HepG2 (cell line): ENCODE measurements around the gene ZFYVE21. TPM values are rescaled to one million over a fixed set of nuclear protein-coding genes. Genes with fewer than 3 reads are reported as not detected.

Experiments used
- ATAC-seq: fragments of 200-7000 bp; cut with Tn5 transposase; 3 replicates; pipeline ENCODE4 v1.9.1; 2020; ENCODE audit warnings: mild to moderate bottlenecking, moderate library complexity
- BruUV-seq: library from RNA; stranded (reverse); fragments of 400-500 nt; replicated peaks from 2 replicates; lab custom pipeline; 2021; lab: Mats Ljungman, UMichigan
- CTCF ChIA-PET: fragments of 300-600 bp; formaldehyde crosslinking; extraction: SDS; loops from one replicate; lab custom pipeline; 2021; ENCODE audit warnings: low total read pairs, inconsistent platforms, low intra/inter-chr PET ratio; lab: Yijun Ruan, JAX
- POLR2A ChIA-PET: fragments of 350-600 bp; sonication (Branson Sonifier 250); formaldehyde crosslinking; loops from one replicate; lab custom pipeline; 2020; ENCODE audit warnings: antibody characterized with exemption, inconsistent platforms; lab: Yijun Ruan, JAX
- DNase-seq: peaks from one replicate; pipeline ENCODE4 v3.0.0-alpha.2; 2015; ENCODE audit warnings: low spot score
- FAIRE-seq: peaks from 3 replicates; lab custom pipeline; 2011; peaks lifted over from hg19 to GRCh38; lab: Jason Lieb, UNC
- H2AFZ ChIP-seq: one replicate; pipeline ENCODE4 v1.6.1; 2011; ENCODE audit warnings: low read length, inconsistent platforms
- H3K27ac ChIP-seq: fragments of 300-600 bp; 3 replicates; pipeline ENCODE4 v1.8.0; 2011; ENCODE audit warnings: mixed run types, mild to moderate bottlenecking, mixed read lengths, low read length, inconsistent platforms; ENCODE audit not compliant: insufficient read depth; ENCODE audit errors: extremely low read length
- H3K27me3 ChIP-seq, 2 experiments: fragments of 200-600 bp in 1 of 2; 2 replicates in 1 of 2; 3 replicates in 1 of 2; pipeline versions ENCODE4 v1.6.0 to v1.8.0; 2011; ENCODE audit warnings: low read length in 2 of 2, mild to moderate bottlenecking in 2 of 2, moderate library complexity in 2 of 2, inconsistent platforms in 1 of 2; ENCODE audit not compliant: insufficient read depth in 2 of 2, control insufficient read depth in 1 of 2
- H3K36me3 ChIP-seq, 2 experiments: fragments of 200-600 bp in 1 of 2; replicated peaks in 1 of 2; 2 replicates in 1 of 2; 3 replicates in 1 of 2; pipeline versions ENCODE4 v1.5.1 to v1.8.0; 2011; ENCODE audit warnings: low read length in 2 of 2, inconsistent platforms in 1 of 2; ENCODE audit not compliant: insufficient read depth in 2 of 2, control insufficient read depth in 1 of 2
- H3K4me1 ChIP-seq: 2 replicates; pipeline ENCODE4 v1.5.1; 2012; ENCODE audit warnings: low read length, inconsistent platforms; ENCODE audit not compliant: insufficient read depth
- H3K4me2 ChIP-seq: 2 replicates; pipeline ENCODE4 v1.6.0; 2011; ENCODE audit warnings: low read depth, low read length, inconsistent platforms
- H3K4me3 ChIP-seq, 3 experiments: fragments of 200-600 bp in 1 of 3; sonication (generic), shearing (Covaris generic) in 1 of 3; replicated peaks in 1 of 3; 2 replicates each; pipeline ENCODE4 v1.5.1; 2011 to 2016; ENCODE audit warnings: low read length in 3 of 3, inconsistent platforms in 2 of 3, low read depth in 2 of 3, mild to moderate bottlenecking in 2 of 3, control low read depth in 1 of 3, mixed read lengths in 1 of 3; ENCODE audit not compliant: insufficient read depth in 1 of 3
- H3K79me2 ChIP-seq: one replicate; pipeline ENCODE4 v1.6.1; 2011; ENCODE audit warnings: low read length, inconsistent platforms; ENCODE audit not compliant: insufficient read depth
- H3K9ac ChIP-seq: 2 replicates; pipeline ENCODE4 v1.6.0; 2011; ENCODE audit warnings: mild to moderate bottlenecking, low read depth, low read length, inconsistent platforms; ENCODE audit not compliant: insufficient read depth
- H3K9me3 ChIP-seq: 2 replicates; pipeline ENCODE4 v1.5.1; 2012; ENCODE audit warnings: mild to moderate bottlenecking, low read length
- H4K20me1 ChIP-seq: 2 replicates; pipeline ENCODE4 v1.6.0; 2011; ENCODE audit warnings: inconsistent platforms, mild to moderate bottlenecking, low read length, moderate library complexity; ENCODE audit not compliant: insufficient read depth
- AGO2 ChIP-seq: fragments of 200-400 bp; formaldehyde crosslinking; optimal IDR thresholded peaks from 2 replicates; pipeline ENCODE3; 2017; ENCODE audit warnings: mild to moderate bottlenecking, low read depth, low read length, moderate library complexity
- FOXA3 ChIP-seq: IDR thresholded peaks from 2 replicates; pipeline ENCODE4 v1.6.1; 2016; ENCODE audit warnings: missing genetic modification reagents, missing compliant biosample characterization
- HDAC1 ChIP-seq: sonication (generic); formaldehyde crosslinking; IDR thresholded peaks from 2 replicates; pipeline ENCODE4 v1.5.1; 2020; ENCODE audit warnings: mild to moderate bottlenecking, missing genetic modification reagents
- ZFP37 ChIP-seq: sonication (generic); formaldehyde crosslinking; IDR thresholded peaks from 2 replicates; pipeline ENCODE4 v1.4.0; 2020; ENCODE audit warnings: missing genetic modification reagents, borderline replicate concordance
- ZFX ChIP-seq: sonication (generic); formaldehyde crosslinking; IDR thresholded peaks from 2 replicates; pipeline ENCODE4 v1.4.0; 2020; ENCODE audit warnings: mild to moderate bottlenecking, low read depth, missing genetic modification reagents, moderate library complexity
- ZNF550 ChIP-seq: sonication (generic); formaldehyde crosslinking; IDR thresholded peaks from 2 replicates; pipeline ENCODE4 v1.4.0; 2020; ENCODE audit warnings: mild to moderate bottlenecking, missing genetic modification reagents, borderline replicate concordance
- WGBS: methylation state at CpG from one replicate; pipeline ENCODE4 v1.1.6; 2017; ENCODE audit warnings: low lambda C conversion rate; 5-methylcytosine and 5-hydroxymethylcytosine counted together
- in situ Hi-C: cut with HindIII; loops from 2 replicates; pipeline ENCODE4 v1.10.0; 2017; ENCODE audit warnings: low pct_unique_long_range_greater_than_20kb; ENCODE audit not compliant: extremely low pct_ligation_motif_present
- intact Hi-C: fragments of 100-400 bp; cut with micrococcal nuclease; formaldehyde crosslinking; loops from one replicate; pipeline ENCODE4 v1.10.0; 2022; ENCODE audit not compliant: unreplicated experiment
- polyA plus RNA-seq, 8 experiments: library from polyadenylated mRNA; depleted of rRNA in 3 of 8; stranded (reverse) in 7 of 8; unstranded in 1 of 8; fragments of >200 nt; fragmentation: Illumina TruSeq in 4 of 8; extraction: Trizol in 4 of 8; gene quantifications; 2 replicates each; pipeline versions ENCODE4 v1.2.1 to v1.2.3, GENCODE V29; 2011 to 2016; ENCODE audit warnings: low read depth in 4 of 8, missing spikeins in 1 of 8, mixed read lengths in 1 of 8; ENCODE audit not compliant: insufficient read depth in 1 of 8
- total RNA-seq, 5 experiments: library from RNA; depleted of rRNA; stranded (reverse); fragments of >200 nt; fragmentation: Illumina TruSeq; extraction: Trizol; gene quantifications; 2 replicates each; pipeline ENCODE4 v1.2.3, GENCODE V29; 2016; ENCODE audit warnings: low read depth in 1 of 5
- TF ChIP-seq, protein P1 (sequence below): sonication (generic); formaldehyde crosslinking; IDR thresholded peaks from 2 replicates; pipeline ENCODE4 v1.4.0; 2020; ENCODE audit warnings: mild to moderate bottlenecking, missing genetic modification reagents
- TF ChIP-seq, protein P2 (sequence below): sonication (generic); formaldehyde crosslinking; IDR thresholded peaks from 2 replicates; pipeline ENCODE4 v1.4.0; 2020; ENCODE audit warnings: mild to moderate bottlenecking, missing genetic modification reagents
- TF ChIP-seq, protein P3 (sequence below): sonication (generic); formaldehyde crosslinking; IDR thresholded peaks from 2 replicates; pipeline ENCODE4 v1.4.0; 2020; ENCODE audit warnings: missing genetic modification reagents

ZFYVE21 gene
- total and polyA plus RNA-seq, 2 of the 13 experiments (the other 11 are each of a cell fraction or from before 2014, with no cell fraction given) = 34.3 to 34.4 TPM

DNA sequence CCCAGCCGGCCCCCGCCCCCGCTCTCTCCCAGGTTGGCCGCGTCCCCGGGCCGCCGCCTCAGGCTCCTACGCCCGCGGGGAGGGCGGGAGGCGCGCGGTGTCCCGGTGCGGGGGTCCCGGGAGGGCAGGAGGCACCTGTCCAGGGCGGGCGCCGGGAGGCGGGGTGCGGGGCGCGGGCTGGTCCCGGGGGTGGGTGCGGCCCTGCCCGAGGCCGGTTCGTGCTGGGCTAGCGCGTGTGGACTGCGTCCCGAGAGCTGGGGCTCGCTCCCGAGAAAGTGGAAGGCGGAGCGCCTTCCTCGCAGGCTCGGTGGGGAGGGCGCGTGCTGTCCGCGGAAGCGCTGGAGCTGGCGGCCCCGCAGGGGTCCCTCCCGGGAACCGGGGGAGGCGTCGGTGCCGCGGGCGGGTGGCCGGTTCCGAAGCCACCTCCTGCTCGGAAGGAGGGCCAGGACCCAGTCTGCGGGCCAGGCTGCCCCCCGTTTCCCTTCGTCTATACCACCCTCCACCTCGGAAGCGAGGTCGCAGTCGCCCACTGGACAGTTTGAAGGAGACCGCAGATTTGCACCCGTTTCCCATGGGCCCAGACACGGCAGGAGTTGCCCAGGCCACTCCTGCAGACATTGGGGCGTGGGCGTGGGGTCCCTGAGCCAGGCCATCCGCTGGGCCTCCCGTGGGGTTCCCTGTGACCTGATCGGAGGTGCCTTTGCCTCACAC is 636 bp downstream of the ZFYVE21 start:
- intact Hi-C loops (no loop called here), in situ Hi-C loops (no loop called here)
- H3K4me3 ChIP-seq = peak overlapping the region; percentile 73 to 94 (median 78)
- H3K9ac ChIP-seq = peak overlapping the region; percentile 81
- H3K9me3 ChIP-seq = no peaks in the 10 kb centered on the region
- 0% methylated on average over 10 of the region's 72 CpGs for WGBS
- 0 out of 5 replicates have a peak, but pooled peaks cover 0 to 4% of the 10 kb centered on the region in 2 experiments for H3K36me3 ChIP-seq
- H3K4me2 ChIP-seq = peak overlapping the region; percentile 75
- H3K27me3 ChIP-seq = no peaks in the 10 kb centered on the region
- no TSS peak for BruUV-seq
- no peak for ATAC-seq
- CTCF ChIA-PET = no interaction called here
- H3K27ac ChIP-seq = peak overlapping the region; percentile 52
- no peak overlapping the region for H2AFZ ChIP-seq
- H3K79me2 ChIP-seq = peaks cover 56% of the 10 kb centered on the region
- POLR2A ChIA-PET = interaction anchor here (0.9 to 1.7 kb wide), 4 partner anchors 18 to 164 kb away, joined by 3 to 7 read pairs (median 4); no protein-coding TSS in a partner anchor
- peaks cover 36% of the 10 kb centered on the region for H3K4me1 ChIP-seq
- FAIRE-seq = no peak
- no peak for DNase-seq
- H4K20me1 ChIP-seq = no peaks in the 10 kb centered on the region; the same call in 1 of the 2 replicates
- TF ChIP-seq ZNF550 (CRISPR knock-in tag) (no peak), HDAC1 (CRISPR knock-in tag) (0 out of 2 replicates have a peak, but pooled peaks have one; percentile 46), ZFP37 (no peak), AGO2 (peak; percentile 46), FOXA3 (CRISPR knock-in tag) (no peak), ZFX (CRISPR knock-in tag) (no peak; the same call in 1 of the 2 replicates)
- TF ChIP-seq, protein P1, sequence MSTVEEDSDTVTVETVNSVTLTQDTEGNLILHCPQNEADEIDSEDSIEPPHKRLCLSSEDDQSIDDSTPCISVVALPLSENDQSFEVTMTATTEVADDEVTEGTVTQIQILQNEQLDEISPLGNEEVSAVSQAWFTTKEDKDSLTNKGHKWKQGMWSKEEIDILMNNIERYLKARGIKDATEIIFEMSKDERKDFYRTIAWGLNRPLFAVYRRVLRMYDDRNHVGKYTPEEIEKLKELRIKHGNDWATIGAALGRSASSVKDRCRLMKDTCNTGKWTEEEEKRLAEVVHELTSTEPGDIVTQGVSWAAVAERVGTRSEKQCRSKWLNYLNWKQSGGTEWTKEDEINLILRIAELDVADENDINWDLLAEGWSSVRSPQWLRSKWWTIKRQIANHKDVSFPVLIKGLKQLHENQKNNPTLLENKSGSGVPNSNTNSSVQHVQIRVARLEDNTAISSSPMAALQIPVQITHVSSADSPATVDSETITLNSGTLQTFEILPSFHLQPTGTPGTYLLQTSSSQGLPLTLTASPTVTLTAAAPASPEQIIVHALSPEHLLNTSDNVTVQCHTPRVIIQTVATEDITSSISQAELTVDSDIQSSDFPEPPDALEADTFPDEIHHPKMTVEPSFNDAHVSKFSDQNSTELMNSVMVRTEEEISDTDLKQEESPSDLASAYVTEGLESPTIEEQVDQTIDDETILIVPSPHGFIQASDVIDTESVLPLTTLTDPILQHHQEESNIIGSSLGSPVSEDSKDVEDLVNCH (CRISPR knock-in tag) = no peak
- TF ChIP-seq, protein P2, sequence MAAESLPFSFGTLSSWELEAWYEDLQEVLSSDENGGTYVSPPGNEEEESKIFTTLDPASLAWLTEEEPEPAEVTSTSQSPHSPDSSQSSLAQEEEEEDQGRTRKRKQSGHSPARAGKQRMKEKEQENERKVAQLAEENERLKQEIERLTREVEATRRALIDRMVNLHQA = no peak
- TF ChIP-seq, protein P3, sequence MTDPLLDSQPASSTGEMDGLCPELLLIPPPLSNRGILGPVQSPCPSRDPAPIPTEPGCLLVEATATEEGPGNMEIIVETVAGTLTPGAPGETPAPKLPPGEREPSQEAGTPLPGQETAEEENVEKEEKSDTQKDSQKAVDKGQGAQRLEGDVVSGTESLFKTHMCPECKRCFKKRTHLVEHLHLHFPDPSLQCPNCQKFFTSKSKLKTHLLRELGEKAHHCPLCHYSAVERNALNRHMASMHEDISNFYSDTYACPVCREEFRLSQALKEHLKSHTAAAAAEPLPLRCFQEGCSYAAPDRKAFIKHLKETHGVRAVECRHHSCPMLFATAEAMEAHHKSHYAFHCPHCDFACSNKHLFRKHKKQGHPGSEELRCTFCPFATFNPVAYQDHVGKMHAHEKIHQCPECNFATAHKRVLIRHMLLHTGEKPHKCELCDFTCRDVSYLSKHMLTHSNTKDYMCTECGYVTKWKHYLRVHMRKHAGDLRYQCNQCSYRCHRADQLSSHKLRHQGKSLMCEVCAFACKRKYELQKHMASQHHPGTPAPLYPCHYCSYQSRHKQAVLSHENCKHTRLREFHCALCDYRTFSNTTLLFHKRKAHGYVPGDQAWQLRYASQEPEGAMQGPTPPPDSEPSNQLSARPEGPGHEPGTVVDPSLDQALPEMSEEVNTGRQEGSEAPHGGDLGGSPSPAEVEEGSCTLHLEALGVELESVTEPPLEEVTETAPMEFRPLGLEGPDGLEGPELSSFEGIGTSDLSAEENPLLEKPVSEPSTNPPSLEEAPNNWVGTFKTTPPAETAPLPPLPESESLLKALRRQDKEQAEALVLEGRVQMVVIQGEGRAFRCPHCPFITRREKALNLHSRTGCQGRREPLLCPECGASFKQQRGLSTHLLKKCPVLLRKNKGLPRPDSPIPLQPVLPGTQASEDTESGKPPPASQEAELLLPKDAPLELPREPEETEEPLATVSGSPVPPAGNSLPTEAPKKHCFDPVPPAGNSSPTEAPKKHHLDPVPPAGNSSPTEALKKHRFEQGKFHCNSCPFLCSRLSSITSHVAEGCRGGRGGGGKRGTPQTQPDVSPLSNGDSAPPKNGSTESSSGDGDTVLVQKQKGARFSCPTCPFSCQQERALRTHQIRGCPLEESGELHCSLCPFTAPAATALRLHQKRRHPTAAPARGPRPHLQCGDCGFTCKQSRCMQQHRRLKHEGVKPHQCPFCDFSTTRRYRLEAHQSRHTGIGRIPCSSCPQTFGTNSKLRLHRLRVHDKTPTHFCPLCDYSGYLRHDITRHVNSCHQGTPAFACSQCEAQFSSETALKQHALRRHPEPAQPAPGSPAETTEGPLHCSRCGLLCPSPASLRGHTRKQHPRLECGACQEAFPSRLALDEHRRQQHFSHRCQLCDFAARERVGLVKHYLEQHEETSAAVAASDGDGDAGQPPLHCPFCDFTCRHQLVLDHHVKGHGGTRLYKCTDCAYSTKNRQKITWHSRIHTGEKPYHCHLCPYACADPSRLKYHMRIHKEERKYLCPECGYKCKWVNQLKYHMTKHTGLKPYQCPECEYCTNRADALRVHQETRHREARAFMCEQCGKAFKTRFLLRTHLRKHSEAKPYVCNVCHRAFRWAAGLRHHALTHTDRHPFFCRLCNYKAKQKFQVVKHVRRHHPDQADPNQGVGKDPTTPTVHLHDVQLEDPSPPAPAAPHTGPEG (CRISPR knock-in tag) = no peak
